ENCODE results near the gene ESRRB.

Gene ESRRB

DNA sequence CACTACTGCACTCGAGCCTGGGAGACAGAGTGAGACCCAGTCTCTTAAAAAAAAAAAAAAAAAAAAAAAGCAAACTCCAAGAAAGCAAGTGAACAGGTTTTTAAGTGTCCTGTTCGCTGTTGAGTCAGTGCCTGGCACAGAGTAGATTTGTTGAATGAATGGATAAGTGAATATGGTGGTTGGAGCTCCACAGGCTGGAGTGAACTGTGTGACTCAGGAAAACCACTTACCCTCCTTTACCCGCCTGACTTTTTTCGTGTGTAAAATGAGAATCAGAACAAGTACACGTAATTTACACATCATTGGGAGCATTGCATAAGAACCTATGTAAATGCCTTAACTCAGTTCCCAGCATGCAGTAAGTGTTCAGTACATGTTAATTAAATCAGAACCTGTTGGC lies 24.0 kb upstream of the ESRRB start:
- in situ Hi-C loops (cut with MboI; ENCODE audit: low sequenced_read_pairs) = loop anchor here (25.0 kb wide), 1 partner anchor 290 kb away; no protein-coding TSS in a partner anchor

DNA sequence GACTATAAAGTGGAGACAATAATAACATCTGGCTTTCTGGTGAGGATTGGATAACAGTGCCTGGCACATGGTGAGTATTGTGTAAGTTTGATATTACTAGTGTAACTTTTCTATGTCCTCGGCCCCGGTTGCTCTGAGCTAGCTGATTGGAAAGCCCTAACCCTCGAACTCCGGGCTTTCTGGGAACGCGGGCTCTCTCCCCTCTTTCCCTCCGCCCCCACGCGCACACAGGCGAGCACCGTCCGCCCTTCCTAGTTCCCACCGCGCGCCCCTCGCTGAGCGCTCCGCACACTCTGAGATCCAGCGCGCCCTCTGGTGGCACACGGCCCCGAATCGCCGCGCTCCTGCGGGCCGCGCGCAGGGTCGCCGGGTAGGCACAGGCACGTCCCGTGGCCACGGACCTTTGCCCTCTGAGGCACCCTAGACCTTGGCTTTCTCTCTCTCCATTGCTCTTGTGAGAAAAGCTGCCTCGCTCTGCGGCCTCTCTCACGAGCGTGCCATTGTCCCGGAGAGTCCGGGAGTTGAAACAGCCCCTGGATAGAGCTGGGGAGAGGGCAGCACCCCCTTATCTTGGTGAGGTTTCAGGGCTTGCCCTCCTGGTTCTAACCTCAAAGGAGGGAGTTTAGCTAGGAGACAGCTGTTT lies 23.2 kb upstream of the ESRRB start:
- in situ Hi-C loops (cut with MboI; ENCODE audit: low sequenced_read_pairs) = loop anchor here (25.0 kb wide), 1 partner anchor 290 kb away; no protein-coding TSS in a partner anchor

DNA sequence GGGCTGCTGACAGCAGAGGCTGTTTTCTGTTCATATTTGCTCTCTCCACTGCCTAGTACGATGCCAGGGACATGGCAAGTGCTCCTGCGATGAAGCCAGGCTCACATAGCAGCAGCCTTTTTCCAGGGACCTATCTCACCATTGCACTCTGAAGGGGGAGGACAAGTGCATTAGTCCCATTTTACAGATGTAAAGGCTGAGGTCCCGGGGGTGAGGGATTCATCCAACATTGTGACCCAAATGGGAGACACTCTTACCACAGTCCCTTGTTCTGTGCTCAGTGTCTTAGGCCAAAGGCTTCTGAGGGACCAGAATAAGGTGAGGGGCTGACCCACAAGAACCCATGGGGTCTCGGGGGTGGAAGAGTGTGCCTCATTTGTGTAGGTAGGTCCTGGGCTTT lies 21.6 kb upstream of the ESRRB start:
- in situ Hi-C loops (cut with MboI; ENCODE audit: low sequenced_read_pairs) = loop anchor here (25.0 kb wide), 1 partner anchor 292 kb away; no protein-coding TSS in a partner anchor

DNA sequence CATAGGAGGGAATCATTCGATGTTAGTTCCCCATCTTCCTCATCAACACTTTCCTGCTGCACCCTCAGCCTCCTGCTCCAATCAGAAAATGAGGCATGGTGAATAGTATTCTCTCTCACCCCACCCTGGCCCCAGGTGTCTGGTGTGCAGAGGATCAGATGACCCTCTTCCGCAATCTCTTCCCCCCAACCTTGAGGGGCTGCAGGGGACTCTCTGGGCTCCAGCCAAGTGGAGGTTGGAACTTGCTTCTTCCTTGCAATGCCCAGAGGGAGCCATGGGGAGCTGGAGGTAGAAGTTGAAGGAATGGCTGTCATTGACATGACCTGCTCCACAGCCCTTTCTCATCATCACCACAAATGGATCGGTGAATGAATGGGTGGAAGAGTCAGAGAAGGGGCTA lies 20.2 kb upstream of the ESRRB start:
- in situ Hi-C loops (cut with MboI; ENCODE audit: low sequenced_read_pairs) = loop anchor here (25.0 kb wide), 1 partner anchor 293 kb away; no protein-coding TSS in a partner anchor

DNA sequence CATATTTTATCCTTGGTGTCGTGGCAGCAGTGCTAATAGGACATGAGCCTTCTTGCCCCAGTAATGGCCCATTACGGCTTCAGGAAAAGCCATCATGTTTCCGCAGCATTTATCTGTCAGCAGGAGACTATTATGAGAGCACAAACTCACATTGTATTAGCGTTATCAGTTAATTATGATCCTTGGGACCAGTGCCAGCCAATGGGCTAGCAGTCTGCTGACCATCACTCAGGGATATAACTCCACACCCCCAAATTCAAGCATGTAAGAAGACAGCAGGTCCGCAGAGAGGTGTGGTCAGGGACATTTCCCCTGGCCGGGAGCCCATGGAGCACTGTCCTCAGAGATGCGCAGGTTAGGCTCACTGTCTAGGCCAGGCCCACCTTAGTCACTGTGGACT lies 4.9 kb upstream of the ESRRB start:
- in situ Hi-C loops (cut with MboI; ENCODE audit: low sequenced_read_pairs) = loop anchor here (25.0 kb wide), 1 partner anchor 309 kb away; no protein-coding TSS in a partner anchor

DNA sequence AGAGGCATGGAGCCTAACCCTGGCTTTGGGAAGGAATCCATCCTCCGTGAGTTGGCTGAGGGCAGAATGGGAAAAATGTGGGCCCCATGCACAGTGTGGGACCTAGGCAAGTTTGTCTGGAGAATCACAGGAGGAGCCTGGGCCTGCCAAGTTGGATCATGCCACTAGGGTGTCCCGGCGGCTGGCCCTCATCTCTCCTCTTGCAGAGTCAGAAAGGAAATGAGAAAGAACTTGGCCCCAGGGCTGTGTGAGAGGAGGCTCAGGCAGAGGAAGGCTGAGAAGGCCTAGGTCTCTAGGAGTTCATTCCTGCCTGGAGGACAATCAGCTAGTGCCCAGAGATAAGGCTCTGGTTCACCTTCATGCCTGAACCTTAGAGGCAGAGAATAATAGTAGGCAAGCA lies 2.5 kb upstream of the ESRRB start:
- in situ Hi-C loops (cut with MboI; ENCODE audit: low sequenced_read_pairs) = loop anchor here (25.0 kb wide), 1 partner anchor 311 kb away; no protein-coding TSS in a partner anchor

DNA sequence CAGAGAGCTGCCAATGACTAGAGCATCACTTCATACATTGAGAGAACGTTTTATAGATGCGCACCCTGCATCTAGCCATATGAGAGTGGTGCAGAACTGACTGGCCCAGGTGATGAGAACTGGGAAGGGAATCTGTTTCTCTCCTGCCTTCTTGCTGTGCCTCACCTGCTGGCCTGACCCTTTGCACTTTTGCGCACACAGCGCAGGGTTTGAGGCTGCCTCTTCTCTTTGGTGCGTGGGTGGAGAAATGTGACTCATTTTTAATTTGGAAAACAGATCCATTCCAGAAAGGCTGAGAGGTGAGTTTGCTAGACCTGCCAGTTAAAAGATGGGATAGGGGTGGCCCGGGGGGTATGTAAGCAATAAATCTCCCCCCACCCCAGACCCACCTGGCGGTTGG lies 453 bp upstream of the ESRRB start:
- in situ Hi-C loops (cut with MboI; ENCODE audit: low sequenced_read_pairs) = loop anchor here (25.0 kb wide), 1 partner anchor 663 kb away; no protein-coding TSS in a partner anchor

DNA sequence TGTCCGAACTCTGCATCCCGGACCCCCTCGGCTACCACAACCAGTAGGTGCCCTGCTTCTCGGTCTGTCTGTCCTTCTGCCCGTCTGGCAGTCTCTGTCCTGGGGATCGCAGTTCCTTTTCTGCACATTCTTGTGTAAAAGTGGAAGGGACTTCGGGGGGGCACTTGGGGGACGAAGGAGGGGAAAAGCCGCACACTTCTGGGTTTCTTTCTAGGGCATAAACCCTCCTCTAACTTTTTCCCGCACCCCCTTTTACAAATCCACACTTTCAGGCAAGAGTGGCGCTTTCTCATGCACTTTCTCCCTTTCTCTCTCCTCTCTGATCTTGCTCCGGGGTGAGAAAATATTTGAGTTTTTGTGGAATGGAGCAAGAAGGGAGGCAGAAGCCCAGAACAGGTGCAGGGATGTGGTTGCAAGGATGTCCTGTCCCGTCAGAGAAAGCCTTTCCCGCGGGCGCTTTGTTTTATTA lies 506 bp downstream of the ESRRB start:
- in situ Hi-C loops (cut with MboI; ENCODE audit: low sequenced_read_pairs) = loop anchor here (25.0 kb wide), 1 partner anchor 664 kb away; no protein-coding TSS in a partner anchor

DNA sequence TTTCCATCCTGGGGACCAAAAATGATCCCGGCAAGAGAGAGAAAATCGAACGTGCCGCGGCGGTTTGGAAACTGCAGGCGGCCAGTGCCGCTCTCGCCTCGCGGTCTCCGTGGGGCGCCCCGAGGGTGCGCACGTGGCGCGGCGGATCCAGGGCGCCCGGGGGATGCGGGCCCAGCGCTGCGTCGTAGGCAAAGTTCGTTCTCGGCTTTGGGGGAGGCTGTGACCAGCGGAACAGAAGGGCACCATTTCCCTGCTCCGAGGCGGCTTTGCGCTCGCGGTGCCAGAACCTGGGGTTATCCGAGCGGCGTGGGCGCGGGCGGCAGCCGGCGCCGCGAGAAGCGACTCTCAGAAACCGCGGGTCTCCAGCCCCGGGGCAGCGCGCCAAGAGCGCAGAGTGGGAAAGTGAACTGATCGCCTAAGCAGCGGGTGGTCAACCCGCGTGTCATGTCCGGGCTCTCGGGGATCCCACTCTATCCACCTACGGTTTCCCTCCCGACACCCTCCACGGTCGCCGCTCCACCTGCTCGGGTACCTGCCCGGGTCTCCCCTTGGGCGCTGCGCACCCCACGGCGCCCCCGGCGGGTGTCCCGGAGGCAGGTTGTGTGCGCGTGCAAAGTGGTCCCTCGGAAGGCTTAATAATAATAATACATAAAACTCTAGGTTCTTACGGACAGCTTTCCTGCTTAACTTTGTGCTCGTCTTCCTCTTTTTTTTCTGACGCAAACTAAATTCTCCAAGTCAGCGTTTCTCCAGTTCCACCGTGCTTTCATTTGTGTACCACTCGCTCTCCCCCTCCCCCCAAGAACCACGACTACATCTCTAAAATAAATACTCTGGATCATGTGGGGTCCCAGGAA lies 1.2 kb downstream of the ESRRB start:
- in situ Hi-C loops (cut with MboI; ENCODE audit: low sequenced_read_pairs) = loop anchor here (25.0 kb wide), 1 partner anchor 665 kb away; no protein-coding TSS in a partner anchor

DNA sequence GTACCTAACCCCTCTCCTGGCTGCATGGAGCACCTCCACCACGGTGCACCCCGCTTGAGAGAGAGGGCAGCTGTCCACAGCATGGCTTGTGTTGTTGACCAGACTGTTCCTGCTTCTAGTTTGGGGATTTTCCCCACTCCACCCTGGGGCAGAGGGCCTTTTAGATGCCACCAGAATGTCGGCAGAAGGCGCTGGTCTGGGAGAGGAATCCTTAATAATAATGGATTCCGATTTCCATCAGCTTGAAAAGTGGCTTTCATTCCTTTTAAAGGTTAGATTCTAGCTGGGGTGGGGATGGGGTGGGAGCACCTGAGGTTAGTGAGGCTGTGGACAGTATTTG lies 1.8 kb downstream of the ESRRB start:
- in situ Hi-C loops (cut with MboI; ENCODE audit: low sequenced_read_pairs) = loop anchor here (25.0 kb wide), 1 partner anchor 665 kb away; no protein-coding TSS in a partner anchor

DNA sequence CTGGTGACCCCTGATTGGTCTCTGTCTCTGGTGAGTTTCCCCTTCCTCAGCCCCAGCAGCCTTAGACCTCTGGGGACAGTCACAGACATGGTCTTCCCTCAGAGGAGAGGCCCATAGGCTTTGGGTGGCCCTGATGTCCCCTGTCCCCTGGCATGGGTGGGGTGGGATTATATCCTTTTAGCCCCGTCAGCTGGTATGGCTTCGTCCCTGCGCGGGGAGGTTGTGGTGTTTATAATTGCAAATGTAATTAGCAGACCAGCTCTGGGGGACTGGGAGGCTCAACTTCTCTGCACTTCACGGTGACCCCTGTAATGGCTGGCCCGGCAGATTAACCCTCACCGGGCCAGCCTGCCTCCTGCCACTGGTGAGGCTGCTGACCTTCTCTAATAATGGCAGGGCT lies 5.1 kb downstream of the ESRRB start:
- in situ Hi-C loops (cut with MboI; ENCODE audit: low sequenced_read_pairs) = loop anchor here (25.0 kb wide), 1 partner anchor 669 kb away; no protein-coding TSS in a partner anchor

DNA sequence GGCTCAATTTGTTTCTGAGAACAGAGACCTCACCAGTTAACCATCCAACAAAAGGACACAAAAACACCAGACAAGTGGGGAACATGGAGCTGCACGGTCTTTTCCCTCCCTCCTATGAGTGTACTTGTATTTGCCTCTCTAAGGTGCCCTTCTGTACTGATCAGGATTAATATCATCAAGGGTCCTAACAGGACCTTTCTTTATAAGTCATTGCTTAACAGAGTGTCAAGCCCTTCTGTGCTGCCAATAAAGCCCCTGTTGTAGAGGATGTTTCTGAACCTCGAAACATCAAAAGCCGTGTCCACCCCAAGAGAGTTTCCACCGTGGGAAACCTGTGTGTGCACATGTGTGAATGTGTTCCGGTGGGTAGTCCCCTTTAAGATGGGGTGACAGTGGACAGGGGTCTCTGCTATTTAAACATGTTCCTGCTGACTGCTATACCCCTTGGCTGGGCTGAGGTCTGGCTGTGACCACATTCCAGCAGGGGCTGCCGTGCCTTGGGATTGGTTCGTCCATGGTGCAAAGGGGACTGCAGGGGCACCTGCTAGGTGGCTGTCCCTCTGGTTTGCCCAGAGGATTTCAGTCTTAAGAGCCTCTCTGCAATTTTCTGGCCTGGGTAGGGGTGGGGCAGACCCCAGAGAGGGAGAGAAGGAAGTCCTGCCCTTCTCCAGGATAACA lies 6.0 kb downstream of the ESRRB start:
- in situ Hi-C loops (cut with MboI; ENCODE audit: low sequenced_read_pairs) = loop anchor here (25.0 kb wide), 1 partner anchor 670 kb away; no protein-coding TSS in a partner anchor

DNA sequence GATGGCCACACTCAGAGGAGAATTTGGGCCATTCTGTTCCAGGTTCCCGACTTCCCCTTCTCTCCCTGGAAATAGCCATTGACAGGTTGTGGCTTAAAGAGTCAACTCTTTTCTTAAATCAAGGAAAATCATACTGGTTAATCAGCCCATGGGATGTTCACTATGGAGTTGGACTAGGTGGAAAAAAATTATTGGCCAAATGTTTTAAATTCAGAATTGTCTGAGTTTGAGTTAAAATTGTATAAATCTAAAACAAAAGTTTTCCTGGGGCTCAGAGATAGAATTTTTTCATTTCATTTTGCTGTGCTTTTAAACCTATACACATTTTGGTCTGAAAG lies 6.5 kb downstream of the ESRRB start:
- in situ Hi-C loops (cut with MboI; ENCODE audit: low sequenced_read_pairs) = loop anchor here (25.0 kb wide), 1 partner anchor 670 kb away; no protein-coding TSS in a partner anchor

DNA sequence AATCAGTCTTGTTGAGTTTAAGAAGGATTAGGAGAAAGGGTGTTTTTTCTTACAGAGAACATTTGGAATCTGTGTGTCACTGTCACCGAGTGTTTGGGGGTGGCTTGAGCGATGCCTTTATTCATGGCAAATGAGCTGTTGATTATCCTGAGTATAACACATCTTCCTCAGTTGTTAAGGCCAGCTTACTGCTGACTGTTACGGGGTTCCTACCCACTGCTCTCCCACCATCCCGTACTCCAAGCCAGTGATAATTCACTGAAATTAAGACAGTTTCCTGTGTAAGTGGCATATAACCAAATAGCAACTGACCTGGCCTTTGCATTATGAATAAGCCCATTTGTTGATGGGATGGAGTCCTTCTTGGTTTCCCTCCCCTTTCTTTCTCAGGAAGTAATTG lies 9.5 kb downstream of the ESRRB start:
- in situ Hi-C loops (cut with MboI; ENCODE audit: low sequenced_read_pairs) = loop anchor here (25.0 kb wide), 1 partner anchor 673 kb away; no protein-coding TSS in a partner anchor

DNA sequence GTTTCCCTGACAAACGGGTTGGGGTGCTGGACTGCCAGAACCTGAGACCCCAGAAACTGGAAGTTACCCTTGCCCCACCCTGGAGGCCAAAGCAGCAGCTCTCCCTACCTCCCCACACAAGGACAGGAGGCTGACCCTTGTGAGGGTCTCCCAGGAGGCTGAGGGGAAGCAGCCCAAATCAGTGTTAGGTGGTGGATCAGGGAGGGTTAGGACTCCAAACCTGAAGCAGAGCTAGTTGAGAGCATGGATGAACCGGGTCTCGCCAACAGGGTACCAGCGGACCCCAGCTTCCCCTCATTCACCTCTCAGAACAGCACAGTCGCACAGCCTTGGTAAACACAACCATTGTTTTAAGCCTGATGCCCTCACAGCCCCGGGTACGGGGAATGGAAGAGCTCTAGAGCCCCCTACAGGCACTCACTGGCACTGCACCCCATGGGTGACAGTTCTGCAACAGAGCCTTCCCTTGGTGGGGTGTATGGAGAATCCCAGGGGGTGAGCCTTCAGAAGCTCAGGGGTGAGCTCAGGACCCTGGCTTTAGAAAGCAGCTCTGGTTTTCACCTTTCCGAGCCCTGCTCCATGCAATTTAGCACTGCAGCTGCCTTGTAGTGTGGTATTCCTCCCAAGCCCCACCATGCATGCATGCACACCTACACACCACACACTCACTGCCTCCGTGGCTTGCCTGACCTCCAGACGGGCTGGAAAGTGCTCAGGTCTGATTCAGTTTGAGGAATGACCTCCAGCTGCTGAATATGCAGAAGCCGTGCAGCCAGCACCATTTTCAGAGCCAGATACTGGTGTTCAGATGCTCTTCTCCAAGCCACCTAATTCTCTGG lies 11.2 kb downstream of the ESRRB start:
- in situ Hi-C loops (cut with MboI; ENCODE audit: low sequenced_read_pairs) = loop anchor here (25.0 kb wide), 1 partner anchor 675 kb away; no protein-coding TSS in a partner anchor

DNA sequence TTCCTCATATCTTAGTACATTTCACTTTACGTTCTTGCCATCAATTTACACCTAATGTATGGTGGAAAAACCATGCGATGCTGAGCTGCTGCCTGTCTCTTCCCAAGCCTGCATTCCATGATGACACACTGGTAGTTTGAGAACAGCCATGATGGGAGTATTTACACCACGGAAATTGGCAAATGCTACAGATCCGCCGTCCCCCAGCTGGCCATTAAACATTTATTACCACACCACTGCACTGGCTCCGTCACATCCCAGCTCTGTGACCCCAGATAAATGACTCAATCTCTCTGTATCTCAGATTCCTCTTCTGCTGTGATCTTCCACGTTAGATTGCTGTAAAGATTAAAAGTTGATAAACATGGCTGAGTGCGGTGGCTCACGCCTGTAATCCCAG lies 13.9 kb downstream of the ESRRB start:
- in situ Hi-C loops (cut with MboI; ENCODE audit: low sequenced_read_pairs) = loop anchor here (25.0 kb wide), 1 partner anchor 678 kb away; no protein-coding TSS in a partner anchor

DNA sequence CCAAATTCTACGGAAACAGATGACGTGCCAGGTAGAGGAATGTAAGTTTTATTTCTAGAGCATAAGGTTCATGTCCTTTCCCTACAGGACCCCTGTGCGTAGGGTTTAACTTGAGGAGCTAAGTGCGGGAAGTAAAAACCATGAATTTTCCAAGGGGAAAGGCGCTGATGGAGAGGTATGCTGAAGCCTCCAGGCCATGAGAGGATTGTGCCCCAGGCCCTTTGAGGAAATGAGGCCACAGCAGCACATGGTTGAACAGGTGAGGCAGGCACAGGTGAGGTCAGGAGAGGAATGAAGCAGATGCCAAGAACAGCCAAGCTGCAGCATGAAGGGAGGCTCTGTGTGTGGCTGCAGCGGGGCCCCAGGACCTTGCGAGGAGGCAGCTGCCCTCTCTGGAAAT lies 14.7 kb downstream of the ESRRB start:
- in situ Hi-C loops (cut with MboI; ENCODE audit: low sequenced_read_pairs) = loop anchor here (25.0 kb wide), 1 partner anchor 678 kb away; no protein-coding TSS in a partner anchor

DNA sequence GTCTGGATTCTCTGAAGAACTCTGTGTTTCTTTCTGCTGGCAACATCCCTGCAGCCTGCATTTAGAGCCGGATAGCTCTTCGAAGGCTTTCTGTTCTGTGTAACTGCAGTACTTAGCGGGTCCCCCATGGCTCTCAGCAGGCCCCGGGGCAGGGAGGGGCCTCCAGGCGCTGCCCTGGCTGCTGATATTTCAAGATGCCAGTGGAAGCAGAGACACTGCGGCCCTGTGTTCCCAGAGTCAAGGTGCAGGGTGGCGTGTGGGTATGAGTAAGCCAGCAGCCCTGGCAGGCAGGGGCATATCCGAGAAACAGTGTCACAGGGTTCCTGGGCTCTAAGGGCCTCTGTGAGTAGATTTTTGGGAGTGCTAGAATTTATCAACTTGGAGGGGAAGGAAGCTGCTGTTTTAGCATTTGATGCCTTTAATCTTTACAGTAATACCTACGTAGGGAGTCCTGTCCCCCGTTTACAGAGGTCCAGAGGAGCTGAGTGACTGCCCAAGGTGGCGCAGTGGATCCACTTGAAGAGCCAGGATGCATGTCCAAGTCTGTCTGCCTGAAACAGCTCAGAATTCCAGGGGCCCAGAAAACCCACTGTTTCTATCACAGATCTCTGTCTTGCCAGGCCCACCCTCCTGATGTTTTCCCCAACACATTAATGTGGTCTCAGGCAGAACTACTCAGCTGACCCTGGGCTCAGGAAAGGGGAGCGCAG lies 16.2 kb downstream of the ESRRB start:
- in situ Hi-C loops (cut with MboI; ENCODE audit: low sequenced_read_pairs) = loop anchor here (25.0 kb wide), 1 partner anchor 680 kb away; no protein-coding TSS in a partner anchor

DNA sequence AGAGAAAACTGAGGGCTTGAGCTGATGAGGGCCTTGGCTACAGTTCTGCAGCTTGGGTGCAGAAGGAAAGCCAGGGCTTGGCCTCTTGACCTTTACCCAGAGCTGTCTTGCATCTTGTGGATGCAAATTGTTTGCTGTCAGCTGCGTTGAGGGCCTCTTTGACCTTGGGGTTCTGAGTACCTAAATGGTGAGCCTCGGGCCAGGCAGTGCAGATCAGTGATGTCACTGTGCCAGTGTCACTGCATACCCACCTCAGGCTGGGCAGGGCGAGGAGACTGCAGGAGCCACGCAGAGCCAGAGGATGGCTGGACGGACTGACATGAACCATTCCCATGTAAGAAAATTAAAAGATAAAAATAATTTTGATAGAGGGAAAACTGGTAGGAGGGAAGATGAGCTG lies 18.6 kb downstream of the ESRRB start:
- in situ Hi-C loops (cut with MboI; ENCODE audit: low sequenced_read_pairs) = loop anchor here (25.0 kb wide), 1 partner anchor 682 kb away; no protein-coding TSS in a partner anchor
